BLaER1 treated with 17β-estradiol and CSF1 and Interleukin-3, amounts not matched to agents 10 nM and 100 nM (cell line): ENCODE measurements around the gene ETV3L.

ENCODE experiments used
- H3K27ac ChIP-seq, 11 experiments: shearing (Covaris generic); formaldehyde crosslinking; 2 replicates each; pipeline ENCODE4 v1.8.1; 2022
- H3K27me3 ChIP-seq, 11 experiments: shearing (Covaris generic); formaldehyde crosslinking; 2 replicates each; pipeline ENCODE4 v1.8.1; 2022
- H3K36me3 ChIP-seq, 11 experiments: shearing (Covaris generic); formaldehyde crosslinking; 2 replicates each; pipeline ENCODE4 v1.8.1; 2022
- H3K4me1 ChIP-seq, 10 experiments: shearing (Covaris generic); formaldehyde crosslinking; 2 replicates each; pipeline ENCODE4 v1.8.1; 2022
- H3K4me2 ChIP-seq, 11 experiments: shearing (Covaris generic); formaldehyde crosslinking; 2 replicates each; pipeline ENCODE4 v1.8.1; 2022
- H3K4me3 ChIP-seq, 10 experiments: shearing (Covaris generic); formaldehyde crosslinking; 2 replicates each; pipeline ENCODE4 v1.8.1; 2022
- H3K9ac ChIP-seq, 11 experiments: shearing (Covaris generic); formaldehyde crosslinking; 2 replicates each; pipeline ENCODE4 v1.8.1; 2022
- H3K9me3 ChIP-seq, 11 experiments: shearing (Covaris generic); formaldehyde crosslinking; replicated peaks in 1 of 11; 2 replicates each; pipeline ENCODE4 v1.8.1; 2022
- H4K20me1 ChIP-seq, 11 experiments: shearing (Covaris generic); formaldehyde crosslinking; 2 replicates each; pipeline ENCODE4 v1.8.1; 2022
- Cebpa-rat ChIP-seq, 11 experiments: shearing (Covaris generic); IDR thresholded peaks; 2 replicates each; pipeline ENCODE4 v1.8.1; 2022

Gene ETV3L

DNA sequence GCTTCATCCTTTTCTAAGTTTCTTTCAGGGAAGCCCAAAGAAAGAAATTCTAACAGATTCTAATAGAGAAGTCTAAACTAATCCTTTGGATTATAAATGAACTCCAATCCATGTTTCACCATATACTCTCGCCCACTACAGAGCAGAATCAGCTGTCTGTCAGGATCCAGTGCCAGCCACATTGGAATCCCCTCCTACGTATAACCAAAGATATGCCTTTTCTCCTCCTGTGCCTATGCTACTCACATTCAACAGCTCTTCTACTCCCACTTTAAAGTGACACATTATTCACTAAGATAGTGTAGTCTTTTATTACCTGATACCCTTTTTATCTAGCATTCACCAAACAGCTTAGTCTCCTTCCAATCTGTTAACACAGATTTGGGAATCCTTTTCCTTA lies 35.5 kb upstream of the ETV3L start:
- Histone ChIP-seq H3K4me1 (peaks cover 47 to 62% (median 54%) of the 10 kb centered on the region in 10 experiments), H3K36me3 (peaks cover 61 to 64% (median 62%) of the 10 kb centered on the region in 11 experiments), H3K9ac (peak overlapping the region in 2 of 11 experiments; percentile 1 to 10; a peak in 1 of 22 replicates), H3K4me3 (no peak overlapping the region), H3K27me3 (no peaks in the 10 kb centered on the region), H3K4me2 (peak overlapping the region; percentile 4 to 98 (median 54); a peak in 14 of 22 replicates), H3K9me3 (no peaks in the 10 kb centered on the region), H3K27ac (no peak overlapping the region), H4K20me1 (peaks cover 37 to 78% (median 69%) of the 10 kb centered on the region in 11 experiments)
- no peak for TF ChIP-seq Cebpa-rat (IDR thresholded peaks at IDR 0.05)

DNA sequence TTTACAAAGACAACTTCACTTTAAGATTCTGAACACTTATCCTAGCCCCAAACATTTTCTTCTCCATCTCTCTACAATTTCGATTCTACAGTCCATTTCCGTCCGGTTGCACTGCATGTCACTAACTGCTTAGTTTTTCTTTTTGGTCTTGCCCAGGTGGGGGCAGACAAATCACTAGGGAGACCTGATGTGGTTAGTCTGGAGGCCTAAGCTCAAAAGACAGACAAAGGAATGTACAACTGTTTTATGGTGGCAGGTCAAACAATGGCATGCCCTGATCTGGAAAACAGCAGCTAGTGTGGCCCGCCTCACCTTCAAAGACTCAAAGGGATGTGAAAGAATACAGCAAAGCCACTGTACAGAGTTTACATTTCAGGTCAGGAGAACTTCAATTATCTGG lies 34.8 kb upstream of the ETV3L start:
- Histone ChIP-seq H3K4me3 (no peak overlapping the region), H3K4me2 (peak overlapping the region; percentile 4 to 98 (median 49); a peak in 18 of 22 replicates), H3K27ac (no peak overlapping the region), H3K27me3 (no peaks in the 10 kb centered on the region), H4K20me1 (peaks cover 37 to 84% (median 74%) of the 10 kb centered on the region in 11 experiments), H3K4me1 (peaks cover 47 to 60% (median 52%) of the 10 kb centered on the region in 10 experiments), H3K9ac (peak overlapping the region in 3 of 11 experiments; percentile 1 to 10 (median 6); a peak in 2 of 22 replicates), H3K9me3 (no peaks in the 10 kb centered on the region), H3K36me3 (peaks cover 67 to 70% (median 69%) of the 10 kb centered on the region in 11 experiments)
- TF ChIP-seq Cebpa-rat (IDR thresholded peaks at IDR 0.05), result no peak

DNA sequence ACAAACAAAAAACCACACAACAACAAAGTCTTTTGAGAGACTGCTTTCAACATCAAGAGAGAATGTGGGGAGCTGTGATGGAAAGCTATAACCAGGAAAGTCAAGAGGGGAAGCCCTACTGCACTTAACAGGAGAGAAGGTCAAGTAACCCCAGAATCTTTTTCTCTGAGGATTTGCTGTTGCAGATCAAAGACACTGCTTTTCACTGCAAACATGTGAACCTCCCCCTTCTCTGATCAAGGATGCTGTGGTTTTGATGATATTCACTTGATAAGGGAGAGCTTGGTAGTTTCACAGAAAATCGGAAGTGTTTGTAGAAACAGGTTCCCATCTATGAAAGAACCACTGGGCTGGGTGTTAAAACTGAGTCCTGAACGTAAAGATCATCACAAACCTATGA lies 33.8 kb upstream of the ETV3L start:
- Histone ChIP-seq H3K4me3 (no peak overlapping the region), H3K9ac (no peak overlapping the region), H4K20me1 (peaks cover 37 to 86% (median 76%) of the 10 kb centered on the region in 11 experiments), H3K27ac (no peak overlapping the region), H3K36me3 (peaks cover 75 to 80% (median 79%) of the 10 kb centered on the region in 11 experiments), H3K4me2 (peak overlapping the region in 10 of 11 experiments; percentile 4 to 98 (median 49); a peak in 17 of 22 replicates), H3K4me1 (peaks cover 38 to 51% (median 45%) of the 10 kb centered on the region in 10 experiments), H3K9me3 (no peaks in the 10 kb centered on the region), H3K27me3 (no peaks in the 10 kb centered on the region)
- no peak for TF ChIP-seq Cebpa-rat (IDR thresholded peaks at IDR 0.05)

DNA sequence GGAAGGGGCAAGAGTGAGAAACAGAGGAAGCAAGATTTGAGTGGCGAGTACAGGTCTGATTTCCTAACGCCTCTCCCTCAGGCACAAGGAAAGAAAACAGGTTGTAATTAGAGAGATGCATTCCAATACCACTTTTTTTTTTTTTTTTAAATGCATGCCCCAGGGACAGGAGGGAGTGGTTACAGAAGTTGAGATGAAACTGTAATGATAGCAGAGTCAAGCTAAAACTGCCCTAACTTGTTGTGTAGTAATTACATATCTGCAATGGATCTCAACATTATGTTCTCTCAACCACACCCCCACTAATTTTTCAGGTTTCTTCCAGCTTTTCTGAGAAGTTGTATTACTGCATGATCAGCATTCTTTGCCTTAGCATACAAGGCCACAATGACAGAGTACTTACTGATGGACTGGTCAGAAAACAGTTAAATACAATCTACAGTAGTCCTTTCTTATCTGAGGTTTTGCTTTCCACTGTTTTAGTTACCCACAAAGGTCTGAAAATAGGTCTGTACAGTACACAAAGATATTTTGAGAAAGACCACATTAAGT lies 33.1 kb upstream of the ETV3L start:
- no peak overlapping the region for H3K4me3 ChIP-seq
- H3K27me3 ChIP-seq, result no peaks in the 10 kb centered on the region
- no peaks in the 10 kb centered on the region for H3K9me3 ChIP-seq
- H3K36me3 ChIP-seq, result peaks cover 83 to 88% (median 86%) of the 10 kb centered on the region in 11 experiments
- no peak overlapping the region for H3K27ac ChIP-seq
- H3K4me1 ChIP-seq, result peaks cover 38 to 51% (median 45%) of the 10 kb centered on the region in 10 experiments
- peaks cover 37 to 94% (median 77%) of the 10 kb centered on the region in 11 experiments for H4K20me1 ChIP-seq
- H3K9ac ChIP-seq, result no peak overlapping the region
- no peak for TF ChIP-seq Cebpa-rat (IDR thresholded peaks at IDR 0.05)
- H3K4me2 ChIP-seq, result peak overlapping the region in 4 of 11 experiments; percentile 44 to 59 (median 49); a peak in 5 of 22 replicates

DNA sequence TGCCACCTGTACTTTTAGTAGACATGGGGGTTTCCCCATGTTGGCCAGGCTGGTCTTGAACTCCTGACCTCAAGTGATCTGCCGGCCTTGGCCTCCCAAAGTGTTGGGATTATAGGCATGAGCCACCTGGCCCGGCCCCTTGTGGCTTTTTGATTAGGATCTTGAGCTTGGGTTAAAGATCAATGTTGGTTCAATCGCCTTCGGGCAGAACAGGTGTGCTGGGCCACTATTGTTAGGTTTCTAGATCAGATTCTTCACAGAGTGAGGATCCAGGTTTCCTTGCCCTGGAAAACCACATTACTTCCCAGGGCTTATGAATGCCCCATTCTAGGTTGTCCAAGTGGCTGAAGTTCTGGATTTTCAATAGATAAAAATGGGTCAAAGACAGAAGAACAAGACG lies 32.5 kb upstream of the ETV3L start:
- H3K4me1 ChIP-seq, result peaks cover 38 to 50% (median 45%) of the 10 kb centered on the region in 10 experiments
- no peaks in the 10 kb centered on the region for H3K27me3 ChIP-seq
- H3K27ac ChIP-seq, result no peak overlapping the region
- H3K36me3 ChIP-seq, result peaks cover 89 to 94% (median 92%) of the 10 kb centered on the region in 11 experiments
- H3K4me2 ChIP-seq, result no peak overlapping the region
- TF ChIP-seq Cebpa-rat (IDR thresholded peaks at IDR 0.05), result no peak
- no peaks in the 10 kb centered on the region for H3K9me3 ChIP-seq
- no peak overlapping the region for H3K4me3 ChIP-seq
- H3K9ac ChIP-seq, result no peak overlapping the region
- H4K20me1 ChIP-seq, result peaks cover 36 to 93% (median 73%) of the 10 kb centered on the region in 11 experiments

DNA sequence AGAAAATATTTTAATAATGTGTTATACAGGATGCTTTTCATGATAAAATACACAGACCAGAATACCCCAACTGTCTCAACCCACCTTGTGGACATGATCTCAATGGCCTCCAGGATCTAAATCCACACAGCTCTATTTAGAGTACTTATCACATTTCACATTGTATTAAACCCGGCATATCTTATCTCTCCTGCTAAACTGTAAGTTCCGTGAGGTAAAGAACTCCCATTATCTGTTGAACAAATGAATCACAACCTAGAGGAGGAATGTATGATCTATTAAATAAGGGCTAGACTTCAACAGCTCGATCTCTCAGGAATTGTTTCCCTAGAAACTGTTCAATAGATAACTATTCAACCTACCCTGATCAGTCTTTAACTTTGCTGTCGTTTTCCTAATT lies 31.7 kb upstream of the ETV3L start:
- peaks cover 29 to 41% (median 36%) of the 10 kb centered on the region in 10 experiments for H3K4me1 ChIP-seq
- H3K36me3 ChIP-seq, result peaks cover 97 to 100% (median 100%) of the 10 kb centered on the region in 11 experiments
- no peak for TF ChIP-seq Cebpa-rat (IDR thresholded peaks at IDR 0.05)
- H3K9me3 ChIP-seq, result no peaks in the 10 kb centered on the region
- H3K4me3 ChIP-seq, result no peak overlapping the region
- H4K20me1 ChIP-seq, result peaks cover 32 to 93% (median 70%) of the 10 kb centered on the region in 11 experiments
- H3K4me2 ChIP-seq, result no peak overlapping the region
- H3K27ac ChIP-seq, result no peak overlapping the region
- H3K27me3 ChIP-seq, result no peaks in the 10 kb centered on the region
- H3K9ac ChIP-seq, result no peak overlapping the region

DNA sequence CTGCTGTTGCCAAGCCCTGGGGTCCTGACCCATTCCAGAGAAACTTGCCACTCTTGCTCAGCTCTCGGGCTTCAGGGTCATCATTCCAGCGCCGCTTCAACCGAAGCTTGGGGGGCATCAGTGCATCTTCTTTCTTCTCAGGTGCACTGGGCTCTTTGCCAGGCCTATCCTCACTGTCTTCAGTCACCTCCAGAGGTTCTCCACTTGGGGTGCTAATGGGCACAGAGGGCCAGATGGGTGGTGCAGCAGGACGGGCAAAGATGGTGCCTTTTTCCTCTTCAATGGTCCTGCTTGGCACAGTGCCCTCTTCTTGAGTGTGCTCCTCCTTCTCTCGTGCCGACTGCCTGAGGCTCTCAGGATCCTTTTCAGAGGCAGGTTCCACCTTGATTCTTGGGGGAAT lies 25.2 kb upstream of the ETV3L start:
- H3K36me3 ChIP-seq, result peaks cover 76 to 98% (median 83%) of the 10 kb centered on the region in 11 experiments
- peaks cover 0 to 20% (median 12%) of the 10 kb centered on the region in 10 experiments; a peak in 15 of 20 replicates for H3K4me1 ChIP-seq
- no peak overlapping the region for H3K4me3 ChIP-seq
- no peak for TF ChIP-seq Cebpa-rat (IDR thresholded peaks at IDR 0.05)
- no peaks in the 10 kb centered on the region for H3K27me3 ChIP-seq
- no peaks in the 10 kb centered on the region for H3K9me3 ChIP-seq
- no peak overlapping the region for H3K9ac ChIP-seq
- H3K27ac ChIP-seq, result no peak overlapping the region
- H4K20me1 ChIP-seq, result peaks cover 38 to 89% (median 60%) of the 10 kb centered on the region in 11 experiments
- peak overlapping the region in 5 of 11 experiments; percentile 10 to 33 (median 15); a peak in 5 of 22 replicates for H3K4me2 ChIP-seq

DNA sequence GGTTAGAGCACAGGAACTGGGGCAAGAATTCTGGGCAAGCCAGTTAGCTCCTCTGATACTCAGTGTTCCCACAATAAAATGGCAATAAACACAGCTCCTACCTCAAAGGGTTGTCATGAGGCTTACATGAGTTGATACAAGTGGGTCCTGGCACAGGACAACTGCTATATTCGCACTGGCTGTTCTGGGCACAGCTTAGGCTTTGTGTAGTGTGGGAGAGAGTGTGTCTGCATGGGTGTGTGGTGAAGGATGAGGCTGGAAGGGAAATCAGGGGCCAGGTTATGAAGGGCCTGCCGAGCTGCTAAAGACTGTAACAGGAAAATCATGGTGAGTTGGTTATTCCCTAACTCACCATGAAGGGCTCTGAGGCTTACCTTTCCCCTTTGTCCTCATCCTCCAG lies 19.8 kb upstream of the ETV3L start:
- no peak overlapping the region for H3K27ac ChIP-seq
- H3K27me3 ChIP-seq, result no peaks in the 10 kb centered on the region
- H3K4me3 ChIP-seq, result no peak overlapping the region
- H3K9ac ChIP-seq, result no peak overlapping the region
- no peak for TF ChIP-seq Cebpa-rat (IDR thresholded peaks at IDR 0.05)
- peaks cover 13 to 26% (median 16%) of the 10 kb centered on the region in 10 experiments for H3K4me1 ChIP-seq
- H3K36me3 ChIP-seq, result peaks cover 23 to 44% (median 31%) of the 10 kb centered on the region in 11 experiments
- no peak overlapping the region for H3K4me2 ChIP-seq
- no peaks in the 10 kb centered on the region for H3K9me3 ChIP-seq
- peaks cover 26 to 53% (median 41%) of the 10 kb centered on the region in 11 experiments for H4K20me1 ChIP-seq

DNA sequence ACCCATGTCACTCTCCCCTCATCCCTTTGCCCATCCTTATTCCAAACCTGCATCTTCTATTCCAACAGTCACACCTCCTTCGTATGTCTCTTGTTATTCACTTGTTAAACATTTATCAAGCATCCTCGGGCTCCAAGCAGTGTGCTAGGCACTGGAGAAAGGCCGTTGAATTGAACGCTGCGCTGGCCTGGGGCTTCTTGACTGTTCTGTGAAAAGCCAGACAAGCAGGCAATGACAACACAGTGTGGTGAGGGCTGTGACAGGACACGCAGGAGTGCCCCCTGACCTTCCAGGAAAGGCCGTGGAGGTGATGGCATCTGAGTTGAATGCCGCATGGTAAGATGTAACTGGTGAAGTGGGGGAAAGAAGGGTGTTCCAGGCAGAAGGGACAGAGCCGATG lies 19.4 kb upstream of the ETV3L start:
- Histone ChIP-seq H3K4me3 (no peak overlapping the region), H3K4me1 (peaks cover 13 to 23% (median 15%) of the 10 kb centered on the region in 10 experiments), H3K27me3 (no peaks in the 10 kb centered on the region), H3K4me2 (no peak overlapping the region), H3K36me3 (peaks cover 19 to 39% (median 27%) of the 10 kb centered on the region in 11 experiments), H3K9me3 (no peaks in the 10 kb centered on the region), H4K20me1 (peaks cover 21 to 48% (median 37%) of the 10 kb centered on the region in 11 experiments), H3K9ac (no peak overlapping the region), H3K27ac (no peak overlapping the region)
- no peak for TF ChIP-seq Cebpa-rat (IDR thresholded peaks at IDR 0.05)
